Amniotic epithelial cell (primary cell): ENCODE measurements around the gene DPH3.

Experiments
- DNase-seq: peaks from one replicate; pipeline ENCODE4 v3.0.0-alpha.2; 2010; ENCODE audit warnings: low read depth

DPH3 gene

GRCh38 chr3:16290827-16291196 lies 26.1 kb upstream of the DPH3 start:
- peak; percentile 47 for DNase-seq

- peak; percentile 49 for DNase-seq
Measured at GRCh38 chr3:16290007-16290826, 25.5 kb upstream of the DPH3 start.

DNA sequence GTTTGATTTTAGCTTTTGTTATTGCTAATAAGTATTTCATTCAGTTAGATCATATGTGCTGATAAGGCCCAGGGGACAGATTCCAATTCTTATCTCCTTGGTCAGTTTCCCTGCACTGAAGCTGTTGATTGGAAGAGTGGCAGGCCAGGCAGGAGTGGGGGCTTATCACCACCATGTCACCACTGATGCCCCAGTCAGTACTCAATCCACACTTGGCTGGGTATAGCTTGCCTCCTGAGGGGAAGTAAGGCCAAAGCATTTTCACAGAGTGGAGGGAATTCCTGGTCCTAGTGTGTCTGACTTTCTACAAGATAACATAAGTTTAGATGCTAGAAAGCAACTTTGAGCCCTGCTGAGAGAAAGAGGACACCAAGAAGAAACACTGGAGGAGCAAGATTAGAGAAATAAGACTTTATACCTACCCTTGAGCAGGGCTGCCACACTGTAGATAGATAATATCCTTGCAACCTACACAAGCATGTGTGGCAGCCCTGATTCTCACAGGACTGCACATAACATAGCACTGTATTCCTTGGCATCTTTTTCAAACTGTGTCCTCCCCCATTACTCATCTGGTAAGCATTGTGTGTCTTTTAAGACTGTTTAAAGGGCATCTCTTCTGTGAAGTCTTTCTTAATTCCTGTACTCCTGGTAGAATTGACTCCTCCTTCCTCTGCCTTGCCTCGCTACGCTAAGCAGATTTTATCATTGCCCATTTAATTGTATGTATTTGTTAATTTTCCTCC lies 24.6 kb upstream of the DPH3 start:
- no peak for DNase-seq

- DNase-seq, result no peak
Measured at GRCh38 chr3:16288664-16289063, 23.9 kb upstream of the DPH3 start.

GRCh38 chr3:16286751-16287543 lies 22.2 kb upstream of the DPH3 start:
- DNase-seq, result no peak

DNA sequence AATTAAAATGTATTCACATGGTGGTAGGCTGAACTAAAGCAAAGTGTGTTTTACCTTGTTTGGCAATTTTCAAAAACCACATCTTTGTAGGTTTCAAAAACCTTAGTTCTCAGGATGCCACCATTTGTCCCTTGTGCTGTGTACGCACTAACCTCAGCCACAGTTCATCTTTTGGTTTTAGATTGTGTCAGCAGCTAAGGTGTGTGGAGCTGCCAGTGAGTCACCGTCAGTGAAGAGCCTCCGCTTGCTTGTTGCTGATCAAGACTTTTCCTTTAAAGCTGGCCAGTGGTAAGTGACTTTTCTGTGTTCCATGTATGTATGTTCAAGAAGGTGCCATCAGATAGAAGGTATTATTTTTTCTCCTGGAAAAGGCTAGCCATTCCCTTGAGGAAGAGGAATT lies 21.4 kb upstream of the DPH3 start:
- no peak for DNase-seq

GRCh38 chr3:16284633-16285032 lies 19.9 kb upstream of the DPH3 start:
- DNase-seq, result no peak

DNA sequence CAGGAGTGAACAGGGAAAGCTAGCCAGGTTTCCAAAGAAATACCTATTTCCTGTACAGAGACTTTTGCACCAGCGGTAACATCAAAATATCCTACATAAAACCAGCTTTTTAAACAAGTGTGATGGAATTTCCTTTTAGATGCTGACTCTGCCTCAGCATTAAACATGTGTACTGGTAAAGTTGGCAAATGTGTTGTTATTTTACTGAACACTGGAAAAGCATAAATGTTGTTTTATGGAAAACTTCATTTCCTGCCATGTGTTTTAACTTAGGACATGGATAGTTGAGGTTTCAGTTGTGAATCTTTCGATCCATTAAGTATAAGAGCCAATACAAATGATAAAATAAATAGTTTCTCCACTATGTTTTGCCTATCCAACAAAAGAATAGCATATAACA lies 15.9 kb upstream of the DPH3 start:
- no peak for DNase-seq

GRCh38 chr3:16279010-16279801 lies 14.5 kb upstream of the DPH3 start:
- DNase-seq, result no peak

- no peak for DNase-seq
Measured at GRCh38 chr3:16277471-16277870, 12.7 kb upstream of the DPH3 start.

- no peak for DNase-seq
Measured at GRCh38 chr3:16273867-16274266, 9.1 kb upstream of the DPH3 start.

DNA sequence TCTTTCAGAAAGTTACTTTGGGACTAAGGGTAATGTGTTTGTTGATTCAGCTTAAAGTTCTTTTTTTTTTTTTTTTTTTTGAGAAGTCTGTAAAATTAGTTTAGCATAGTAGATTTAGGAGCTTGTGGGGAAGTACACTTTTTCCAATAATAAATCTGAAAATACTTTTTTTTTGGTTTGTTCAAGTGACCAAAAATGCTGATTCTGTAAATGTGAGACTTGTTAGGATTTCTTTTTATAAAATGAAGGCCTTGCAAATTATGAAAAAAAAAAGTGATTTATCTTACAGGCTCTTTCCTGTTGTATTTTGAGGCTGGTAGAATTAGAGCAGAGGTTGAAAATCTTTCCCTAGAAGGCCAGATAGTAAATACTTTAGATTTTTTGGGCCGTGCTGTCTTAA lies 7.8 kb upstream of the DPH3 start:
- no peak for DNase-seq

- DNase-seq, result no peak
Measured at GRCh38 chr3:16270855-16271254, 6.1 kb upstream of the DPH3 start.

DNA sequence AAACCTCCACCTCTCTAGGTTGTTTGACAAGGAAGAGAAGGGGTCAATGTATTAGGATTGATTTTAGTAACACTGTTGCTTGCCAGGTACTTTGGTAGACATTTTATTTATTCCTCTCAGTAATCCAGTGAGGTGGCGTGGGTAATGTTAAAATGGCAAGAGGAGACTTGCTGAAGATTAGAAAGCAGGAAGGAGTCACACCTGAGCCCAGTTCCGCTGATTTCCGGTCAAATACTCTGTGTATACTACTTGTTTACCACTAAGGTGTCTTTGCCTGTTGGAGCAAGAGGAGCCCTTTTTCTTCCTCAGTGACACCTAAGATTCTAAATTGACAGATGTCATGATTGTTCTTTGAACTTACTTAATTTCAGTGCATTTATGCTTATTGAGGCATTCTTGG lies 2.0 kb upstream of the DPH3 start:
- no peak for DNase-seq

GRCh38 chr3:16265455-16265786 lies 678 bp upstream of the DPH3 start:
- DNase-seq, result no peak

DNA sequence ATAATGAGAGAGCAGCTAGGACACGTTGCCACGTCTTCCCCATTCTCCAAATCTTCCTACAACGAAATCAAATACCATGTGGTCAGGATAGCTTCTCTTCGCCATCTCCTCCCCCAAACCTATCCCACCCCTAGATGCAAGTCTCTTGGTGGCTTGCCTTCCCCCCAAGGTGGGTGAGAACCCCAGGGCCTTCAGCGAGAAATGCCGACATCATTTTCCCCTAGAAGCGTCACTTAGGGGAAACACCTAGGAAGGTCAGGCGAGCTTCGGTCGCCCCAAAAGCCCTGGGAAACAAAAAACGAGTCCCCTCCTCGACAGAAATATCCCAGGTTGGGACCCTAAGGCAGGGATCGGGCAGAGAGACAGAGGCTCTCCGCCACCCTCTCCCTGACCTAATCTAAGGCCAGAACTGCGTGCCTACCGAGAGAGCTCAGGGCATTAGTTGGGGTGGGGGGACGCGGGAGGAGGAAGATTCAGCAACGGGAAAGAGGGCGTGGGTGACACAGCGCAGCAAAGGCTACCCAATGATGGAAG lies 502 bp downstream of the DPH3 start:
- DNase-seq, result no peak

DNA sequence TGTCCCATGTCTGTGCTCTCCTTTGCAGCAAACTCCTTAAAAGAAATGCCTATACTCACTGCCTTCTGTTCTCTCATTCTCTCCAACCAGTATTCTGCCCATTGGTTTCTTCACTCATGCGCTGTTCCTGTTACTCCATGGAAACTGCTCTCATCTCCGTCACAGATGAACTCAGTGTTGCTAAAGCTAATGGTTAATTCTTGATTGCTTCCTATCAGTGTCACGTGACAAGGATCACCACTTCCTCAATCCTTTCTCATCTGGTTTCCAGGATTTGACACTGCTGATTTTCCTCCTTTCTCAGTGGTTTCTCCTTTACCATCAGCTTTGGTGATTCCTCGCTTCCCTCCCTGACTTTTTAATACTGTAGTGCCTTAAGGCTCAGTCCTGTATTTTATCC lies 2.6 kb downstream of the DPH3 start:
- DNase-seq, result no peak

DNA sequence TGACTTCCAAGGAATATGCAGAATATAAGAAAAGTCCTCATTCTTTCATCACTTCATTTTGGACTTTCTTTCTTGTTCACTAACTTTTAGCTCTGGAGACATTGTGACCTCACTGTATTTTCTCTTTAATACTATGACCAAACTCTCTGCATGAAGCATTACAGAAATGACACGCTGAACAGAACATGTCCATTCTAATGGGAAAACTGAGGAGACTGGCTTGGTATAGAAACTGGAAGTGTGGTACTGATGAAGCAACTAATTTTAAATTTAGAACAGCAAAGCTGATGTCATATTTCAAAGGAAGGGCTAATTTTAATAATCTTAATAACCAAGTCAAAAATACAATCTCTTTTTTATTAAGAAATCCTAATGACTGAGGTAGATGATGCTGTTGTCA lies 4.7 kb downstream of the DPH3 start:
- DNase-seq, result no peak

DNA sequence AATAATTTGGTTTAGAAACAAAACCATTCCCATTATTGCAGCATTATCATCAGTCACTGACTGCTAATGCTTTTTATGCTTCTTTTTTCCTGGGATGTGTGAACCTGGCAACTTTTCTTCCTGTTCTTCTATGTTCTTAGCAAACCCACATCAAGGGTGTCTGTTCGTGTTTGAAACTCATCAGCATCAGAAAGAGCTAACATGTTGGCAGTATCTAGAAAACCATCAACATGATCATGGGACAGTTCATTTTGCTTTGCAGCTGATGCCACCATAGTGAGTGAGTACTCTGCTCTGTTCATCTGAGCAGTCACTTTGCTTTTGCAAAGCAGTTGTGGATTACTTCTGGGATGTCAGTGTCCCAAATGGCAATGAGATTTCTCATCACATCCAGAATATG lies 5.9 kb downstream of the DPH3 start:
- no peak for DNase-seq

DNA sequence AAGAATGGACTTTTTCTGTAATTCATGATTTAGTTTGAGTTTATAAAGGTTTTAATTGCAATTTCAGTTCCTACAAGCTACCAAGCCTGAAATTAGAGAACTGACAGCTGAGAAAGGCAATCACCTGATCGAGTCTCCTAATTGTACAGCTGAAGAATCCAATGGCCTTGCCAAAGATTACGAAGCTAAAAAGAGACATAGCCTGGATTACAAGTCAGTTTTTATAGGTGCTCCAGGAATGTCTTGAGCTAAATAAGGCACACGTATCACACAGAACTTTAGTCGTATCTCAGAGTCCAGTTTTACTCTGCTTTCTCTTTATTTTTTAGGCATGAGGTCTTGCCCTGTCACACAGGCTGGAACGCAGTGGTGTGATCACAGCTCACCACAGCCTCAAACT lies 6.6 kb downstream of the DPH3 start:
- no peak for DNase-seq

- no peak for DNase-seq
Measured at GRCh38 chr3:16257309-16257708, 7.4 kb downstream of the DPH3 start.

DNA sequence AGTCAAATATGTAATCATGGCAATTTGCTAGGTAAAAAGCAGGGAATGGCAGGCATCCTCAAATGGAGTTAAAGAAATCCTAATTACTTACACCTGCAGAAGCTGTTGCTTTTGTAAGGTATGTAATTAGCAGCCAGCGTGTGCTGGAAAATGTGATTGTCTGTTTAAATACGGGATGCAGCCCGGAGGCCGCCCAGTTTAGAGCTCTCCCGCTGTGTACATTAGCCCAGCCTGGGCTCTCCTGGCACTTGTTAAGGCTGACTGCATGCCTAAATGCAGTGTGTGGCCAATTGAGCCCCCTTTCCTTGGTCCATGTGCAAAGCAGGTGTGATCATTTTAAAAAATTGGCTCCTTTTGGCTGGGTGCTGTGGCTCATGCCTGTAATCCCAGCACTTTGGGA lies 9.0 kb downstream of the DPH3 start:
- DNase-seq, result no peak
